SK-N-MC (cell line): ENCODE data around the gene CCSAP.

Experiments used
- DNase-seq: peaks from one replicate; pipeline ENCODE4 v3.0.0-alpha.2; 2011; ENCODE audit warnings: low read depth, low spot score
- H3K27ac ChIP-seq: fragments of 200-600 bp; sonication (generic); 2 replicates; pipeline ENCODE4 v1.5.1; 2016; ENCODE audit warnings: mixed run types
- H3K36me3 ChIP-seq: fragments of 200-600 bp; sonication (generic); 2 replicates; pipeline ENCODE4 v1.6.1; 2017; ENCODE audit warnings: antibody characterized with exemption, low read length, mixed read lengths; ENCODE audit not compliant: insufficient read depth
- H3K4me3 ChIP-seq: fragments of 200-600 bp; sonication (generic); 2 replicates; pipeline ENCODE4 v1.5.1; 2016
- H3K9ac ChIP-seq: fragments of 200-600 bp; sonication (generic); 2 replicates; pipeline ENCODE4 v1.8.0; 2017; ENCODE audit warnings: mixed run types, mixed read lengths; ENCODE audit not compliant: insufficient read length
- H3K9me3 ChIP-seq: fragments of 200-600 bp; sonication (generic); 2 replicates; pipeline ENCODE4 v1.6.1; 2017; ENCODE audit warnings: low read depth, mild to moderate bottlenecking, antibody characterized with exemption, low read length, moderate library complexity, mixed read lengths
- EZH2 ChIP-seq: fragments of 200-600 bp; sonication (generic); IDR thresholded peaks from one replicate; pipeline ENCODE4 v1.6.1; 2017; ENCODE audit warnings: antibody characterized with exemption
- FOXP2 ChIP-seq: optimal IDR thresholded peaks from 2 replicates; pipeline ENCODE3; 2011; ENCODE audit warnings: mild to moderate bottlenecking, moderate library complexity; ENCODE audit not compliant: insufficient read depth; ENCODE audit errors: extremely low read length, control extremely low read depth
- POLR2AphosphoS5 ChIP-seq: IDR thresholded peaks from 2 replicates; pipeline ENCODE4 v1.6.1; 2012; ENCODE audit warnings: mild to moderate bottlenecking, low read depth, low read length, borderline replicate concordance

Gene CCSAP

DNA sequence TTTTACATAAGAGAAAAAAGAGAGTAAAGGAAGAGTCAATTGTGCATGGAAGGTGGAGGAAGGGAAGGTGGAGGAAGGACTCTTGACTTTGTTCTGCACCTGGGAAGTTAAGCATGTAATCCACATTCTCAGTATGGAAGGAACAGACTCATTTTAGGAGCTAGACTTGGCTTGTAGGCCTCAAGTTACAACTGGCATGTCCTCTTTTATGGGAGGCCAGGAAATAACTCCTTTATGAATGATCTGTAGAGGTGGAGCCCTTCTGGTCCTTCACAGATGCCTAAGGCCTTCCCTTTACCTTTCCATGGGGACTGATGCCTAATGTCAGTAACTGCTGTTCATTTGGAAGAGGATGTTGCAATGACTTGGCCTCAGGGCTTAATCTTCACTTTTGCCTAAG is 29.4 kb upstream of the CCSAP start:
- Histone ChIP-seq H3K9me3 (no peaks in the 10 kb centered on the region), H3K36me3 (no peaks in the 10 kb centered on the region), H3K4me3 (no peak overlapping the region), H3K9ac (no peak overlapping the region), H3K27ac (no peak overlapping the region)
- TF ChIP-seq FOXP2 = no peak
- TF ChIP-seq EZH2 = no peak
- no peak for DNase-seq

DNA sequence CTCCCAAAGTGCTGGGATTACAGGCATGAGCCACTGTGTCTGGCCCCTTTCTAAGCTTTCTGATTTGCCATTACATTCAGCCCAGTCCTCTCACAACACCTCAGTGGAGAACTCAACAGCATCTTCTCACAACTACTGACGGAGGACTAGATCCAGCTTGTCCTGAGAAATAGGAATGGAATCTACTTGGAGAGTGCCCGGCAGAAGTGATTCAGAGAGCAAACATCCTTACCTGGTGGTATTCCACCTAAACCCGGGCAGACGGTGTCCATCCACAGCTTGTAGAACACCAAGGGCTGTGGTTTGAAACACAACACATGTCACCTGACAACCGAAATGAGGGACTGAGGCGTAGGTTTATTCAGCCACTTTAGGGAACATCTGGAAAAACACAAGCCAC is 28.8 kb upstream of the CCSAP start:
- no peak for DNase-seq
- Histone ChIP-seq H3K36me3 (no peaks in the 10 kb centered on the region), H3K4me3 (no peak overlapping the region), H3K9me3 (no peaks in the 10 kb centered on the region), H3K9ac (no peak overlapping the region), H3K27ac (no peak overlapping the region)
- TF ChIP-seq POLR2AphosphoS5 (no peak), EZH2 (no peak), FOXP2 (no peak)

DNA sequence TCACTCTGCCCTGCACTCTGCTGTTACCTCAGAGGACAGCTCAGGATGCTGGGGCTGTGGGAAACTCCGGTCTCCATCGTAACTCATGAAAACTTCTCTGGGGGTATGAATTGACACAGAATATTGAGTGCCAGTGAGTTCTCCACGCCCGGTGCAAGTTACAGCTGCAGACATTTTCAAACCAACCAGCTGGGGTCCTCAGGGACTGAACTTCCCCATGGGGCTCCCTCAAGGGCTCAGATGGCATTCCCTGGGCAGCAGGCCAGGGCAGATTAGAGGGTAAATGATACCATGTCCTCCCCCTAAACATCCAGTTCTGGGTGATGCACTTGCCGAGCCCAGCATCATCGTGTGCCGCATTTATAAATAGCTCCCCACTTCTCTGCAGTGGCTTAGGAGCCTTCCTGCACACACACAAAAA is 27.8 kb upstream of the CCSAP start:
- no peak for TF ChIP-seq FOXP2
- TF ChIP-seq POLR2AphosphoS5 = no peak
- TF ChIP-seq EZH2 = no peak
- H3K9me3 ChIP-seq = no peaks in the 10 kb centered on the region
- no peak overlapping the region for H3K4me3 ChIP-seq
- DNase-seq = no peak
- no peaks in the 10 kb centered on the region for H3K36me3 ChIP-seq
- no peak overlapping the region for H3K9ac ChIP-seq
- H3K27ac ChIP-seq = no peak overlapping the region

DNA sequence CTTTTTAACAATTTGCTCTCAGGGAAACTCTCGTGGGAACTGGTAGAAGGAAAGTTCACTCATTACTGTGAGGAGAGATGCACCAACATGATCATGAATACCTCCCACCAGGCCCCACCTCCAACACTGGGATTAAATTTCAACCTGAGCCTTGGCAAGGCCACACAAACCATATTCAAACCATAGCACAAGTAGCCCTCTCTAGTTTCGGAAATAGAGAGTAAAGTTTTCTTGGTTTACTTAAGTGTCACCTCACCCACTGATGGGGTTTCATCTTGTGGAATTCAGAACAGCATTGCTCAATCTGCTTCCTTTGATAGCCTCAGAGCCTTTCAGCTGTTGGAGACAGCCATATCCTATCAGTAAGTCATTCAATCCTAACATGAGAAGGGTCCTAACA is 25.5 kb upstream of the CCSAP start:
- no peak for DNase-seq
- Histone ChIP-seq H3K9me3 (no peaks in the 10 kb centered on the region), H3K4me3 (no peak overlapping the region), H3K9ac (no peak overlapping the region), H3K36me3 (no peaks in the 10 kb centered on the region), H3K27ac (no peak overlapping the region)
- TF ChIP-seq EZH2 = no peak
- no peak for TF ChIP-seq FOXP2
- no peak for TF ChIP-seq POLR2AphosphoS5

GRCh38 chr1:229365569-229365968 is 22.7 kb upstream of the CCSAP start:
- Histone ChIP-seq H3K9ac (no peak overlapping the region), H3K4me3 (no peak overlapping the region), H3K9me3 (no peaks in the 10 kb centered on the region), H3K27ac (no peak overlapping the region), H3K36me3 (no peaks in the 10 kb centered on the region)
- no peak for DNase-seq
- TF ChIP-seq POLR2AphosphoS5 = no peak
- TF ChIP-seq FOXP2 = no peak
- TF ChIP-seq EZH2 = no peak

DNA sequence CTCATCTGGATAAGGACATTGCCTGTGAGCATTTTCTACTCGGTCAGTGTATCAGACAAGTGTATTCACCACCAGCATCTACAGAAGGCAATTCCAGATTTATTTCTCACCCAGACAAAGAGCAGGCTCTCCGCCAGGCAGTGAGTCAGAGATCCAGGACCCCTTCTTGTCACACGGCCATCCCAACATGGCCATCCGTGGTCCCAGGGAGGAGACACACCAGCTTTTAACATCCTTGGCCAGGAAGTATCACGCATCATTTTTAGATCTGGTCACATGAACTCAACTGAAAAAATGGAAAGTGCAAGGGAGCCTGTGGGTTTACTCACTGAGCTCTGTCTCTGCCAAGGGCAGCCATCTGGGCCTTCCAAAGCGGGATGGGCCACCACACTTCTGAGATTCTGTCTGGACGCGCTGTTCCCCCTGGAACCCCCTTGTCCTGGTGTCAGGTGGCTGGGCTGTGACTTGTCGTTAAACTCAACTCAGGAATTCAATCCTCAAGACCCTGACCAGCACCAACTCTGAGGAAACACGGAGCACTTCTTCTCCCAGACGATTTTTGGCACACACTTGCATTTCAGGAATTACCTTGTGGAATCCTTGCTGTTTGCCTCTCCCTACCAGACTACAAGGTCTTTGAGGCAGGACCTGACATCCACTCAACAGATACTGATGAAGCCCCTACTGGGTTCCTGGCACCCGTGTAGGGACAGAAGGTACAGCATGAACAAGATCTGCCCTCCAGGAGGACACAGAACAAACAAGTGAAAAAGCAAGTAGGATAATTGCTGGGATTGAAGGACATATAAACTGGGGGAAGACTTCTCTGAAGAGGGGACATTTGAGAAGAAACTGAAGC is 21.6 kb upstream of the CCSAP start:
- no peak overlapping the region for H3K27ac ChIP-seq
- H3K9ac ChIP-seq = no peak overlapping the region
- TF ChIP-seq POLR2AphosphoS5 (no peak), FOXP2 (no peak), EZH2 (no peak)
- H3K4me3 ChIP-seq = no peak overlapping the region
- H3K36me3 ChIP-seq = no peaks in the 10 kb centered on the region
- no peaks in the 10 kb centered on the region for H3K9me3 ChIP-seq
- DNase-seq = no peak

DNA sequence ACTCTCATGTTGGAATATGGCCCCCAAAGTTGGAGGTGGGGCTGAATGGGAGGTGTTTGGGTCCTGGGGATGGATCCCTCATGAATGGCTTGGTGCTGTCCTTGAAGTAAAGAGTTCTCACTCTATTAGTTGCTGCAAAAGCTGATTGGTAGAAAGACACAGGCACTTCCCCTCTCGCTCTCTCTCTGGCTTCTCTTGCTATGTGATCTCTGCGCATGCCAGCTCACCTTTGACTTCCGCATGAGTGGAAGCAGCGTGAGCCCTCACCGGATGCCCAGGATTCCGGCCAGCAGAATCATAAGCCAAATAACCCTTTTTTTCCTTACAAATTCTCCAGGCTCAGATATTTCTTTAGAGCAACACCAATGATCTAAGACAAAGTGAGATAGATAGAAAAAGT is 20.9 kb upstream of the CCSAP start:
- H3K36me3 ChIP-seq = no peaks in the 10 kb centered on the region
- no peak for DNase-seq
- no peak overlapping the region for H3K9ac ChIP-seq
- H3K9me3 ChIP-seq = no peaks in the 10 kb centered on the region
- H3K27ac ChIP-seq = no peak overlapping the region
- no peak overlapping the region for H3K4me3 ChIP-seq
- TF ChIP-seq EZH2 (no peak), FOXP2 (no peak), POLR2AphosphoS5 (no peak)

DNA sequence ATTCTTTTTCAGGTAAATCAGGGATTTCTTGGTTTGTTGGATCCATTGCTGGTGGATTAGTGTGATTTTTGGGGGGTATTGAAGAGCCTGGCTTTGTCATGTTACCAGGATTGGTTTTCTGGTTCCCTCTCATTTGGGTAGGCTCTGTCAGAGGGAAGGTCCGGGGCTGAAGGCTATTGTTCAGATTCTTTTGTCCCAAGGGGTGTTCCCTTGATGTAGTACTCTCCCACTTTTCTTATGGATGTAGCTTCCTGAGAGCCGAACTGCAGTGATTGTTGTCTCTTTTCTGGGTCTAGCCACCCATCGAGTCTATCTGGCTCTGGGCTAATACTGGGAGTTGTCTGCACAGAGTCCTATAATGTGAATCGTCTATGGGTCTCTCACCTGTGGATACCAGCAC is 17.6 kb upstream of the CCSAP start:
- Histone ChIP-seq H3K4me3 (no peak overlapping the region), H3K27ac (no peak overlapping the region), H3K9ac (no peak overlapping the region), H3K9me3 (no peaks in the 10 kb centered on the region), H3K36me3 (no peaks in the 10 kb centered on the region)
- TF ChIP-seq POLR2AphosphoS5 = no peak
- no peak for TF ChIP-seq FOXP2
- no peak for TF ChIP-seq EZH2
- DNase-seq = no peak

GRCh38 chr1:229355661-229356060 is 12.8 kb upstream of the CCSAP start:
- H3K36me3 ChIP-seq = no peaks in the 10 kb centered on the region
- H3K9ac ChIP-seq = no peak overlapping the region
- TF ChIP-seq FOXP2 (no peak), POLR2AphosphoS5 (no peak), EZH2 (no peak)
- no peak overlapping the region for H3K4me3 ChIP-seq
- H3K9me3 ChIP-seq = 0 out of 2 replicates have a peak, but pooled peaks cover 5% of the 10 kb centered on the region
- DNase-seq = no peak
- H3K27ac ChIP-seq = no peak overlapping the region
